ENCODE data around the gene ACLY.
"Not testable (repeated sequence)": the region's sequence is repeated elsewhere in the genome, so short reads cannot be mapped to it uniquely, and the experiment has no call there.

- not testable (repeated sequence) for TF ChIP-seq CTCF, POLR2A (IDR thresholded peaks at IDR 0.05)
Measured at GRCh38 chr17:41829961-41830360, 88.8 kb downstream of the ACLY start.
